ENCODE data around the gene SEC61B. TPM values are rescaled to one million over a fixed set of nuclear protein-coding genes. Genes with fewer than 3 reads are reported as not detected.

Gene SEC61B
- total and polyA plus RNA-seq, 2 donors (not counting 3 experiments of a cell fraction or from before 2014, with no cell fraction given): 242 to 594 TPM

GRCh38 chr9:99197987-99198386, 24.1 kb upstream of the SEC61B start:
- FAIRE-seq (no peak), DNase-seq (ENCODE audit: low read depth, low spot score) (no peak)
- H2AFZ ChIP-seq (ENCODE audit: low read depth, low read length): no peak overlapping the region
- H3K9me3 ChIP-seq (replicated peaks; ENCODE audit: control insufficient read depth, insufficient read depth, low read length): no peaks in the 10 kb centered on the region
- H4K20me1 ChIP-seq (replicated peaks; ENCODE audit: control insufficient read depth, extremely low read depth, insufficient read depth, low read length): no peaks in the 10 kb centered on the region
- no peak overlapping the region for H3K27ac ChIP-seq (ENCODE audit: insufficient read depth, low read depth, low read length)
- no peak overlapping the region for H3K4me2 ChIP-seq (ENCODE audit: insufficient read depth, low read length)
- no peaks in the 10 kb centered on the region for H3K4me1 ChIP-seq (ENCODE audit: control insufficient read depth, extremely low read depth, insufficient read depth, low read length)
- H3K27me3 ChIP-seq (ENCODE audit: control insufficient read depth in 2 of 2, insufficient read depth in 2 of 2, low read length in 2 of 2): peaks cover 0 to 13% of the 10 kb centered on the region in 2 experiments
- H3K9ac ChIP-seq (replicated peaks; ENCODE audit: extremely low read depth, insufficient read depth, low read length): no peak overlapping the region
- no TSS peak for BruUV-seq (replicated peaks)
- no peak for TF ChIP-seq FOS (IDR thresholded peaks at IDR 0.05; ENCODE audit: borderline replicate concordance, insufficient read depth, low read length)
- no peak for TF ChIP-seq JUN (IDR thresholded peaks at IDR 0.05; ENCODE audit: borderline replicate concordance, insufficient read depth, insufficient read length, low read depth)
- no peaks in the 10 kb centered on the region for H3K79me2 ChIP-seq (ENCODE audit: control insufficient read depth, insufficient read depth, low read length)
- intact Hi-C loops (cut with micrococcal nuclease): no loop called here
- dilution Hi-C loops (cut with MboI; ENCODE audit: extremely low pct_ligation_motif_present, low sequenced_read_pairs): no loop called here
- ChIA-PET CTCF (interaction anchor here (1.0 to 5.1 kb wide), 4 partner anchors 7 to 1127 kb away, joined by 3 to 20 read pairs (median 4); no protein-coding TSS in a partner anchor), POLR2A (interaction anchor here (1.0 kb wide), 1 partner anchor 24 kb away, joined by 5 read pairs; the partner anchor contains the start of genes ALG2 and SEC61B)
- no peaks in the 10 kb centered on the region for H3K9me1 ChIP-seq (replicated peaks; ENCODE audit: control insufficient read depth, extremely low read depth, insufficient read depth, low read length)
- H3K4me3 ChIP-seq (replicated peaks in 1 of 3; ENCODE audit: insufficient read depth in 1 of 3, low read depth in 1 of 3, low read length in 3 of 3): no peak overlapping the region
- H3K36me3 ChIP-seq (ENCODE audit: control insufficient read depth in 2 of 2, extremely low read depth in 1 of 2, insufficient read depth in 2 of 2, low read length in 2 of 2): no peaks in the 10 kb centered on the region

- Histone ChIP-seq H3K9me1 (replicated peaks; ENCODE audit: control insufficient read depth, extremely low read depth, insufficient read depth, low read length) (no peaks in the 10 kb centered on the region), H3K4me1 (ENCODE audit: control insufficient read depth, extremely low read depth, insufficient read depth, low read length) (no peaks in the 10 kb centered on the region), H3K27me3 (ENCODE audit: control insufficient read depth in 2 of 2, insufficient read depth in 2 of 2, low read length in 2 of 2) (peaks cover 0 to 6% of the 10 kb centered on the region in 2 experiments), H3K4me3 (replicated peaks in 1 of 3; ENCODE audit: insufficient read depth in 1 of 3, low read depth in 1 of 3, low read length in 3 of 3) (no peak overlapping the region), H3K9ac (replicated peaks; ENCODE audit: extremely low read depth, insufficient read depth, low read length) (no peak overlapping the region), H3K36me3 (ENCODE audit: control insufficient read depth in 2 of 2, extremely low read depth in 1 of 2, insufficient read depth in 2 of 2, low read length in 2 of 2) (no peaks in the 10 kb centered on the region), H3K79me2 (ENCODE audit: control insufficient read depth, insufficient read depth, low read length) (no peaks in the 10 kb centered on the region), H4K20me1 (replicated peaks; ENCODE audit: control insufficient read depth, extremely low read depth, insufficient read depth, low read length) (no peaks in the 10 kb centered on the region), H3K27ac (ENCODE audit: insufficient read depth, low read depth, low read length) (no peak overlapping the region), H2AFZ (ENCODE audit: low read depth, low read length) (no peak overlapping the region), H3K4me2 (ENCODE audit: insufficient read depth, low read length) (no peak overlapping the region), H3K9me3 (replicated peaks; ENCODE audit: control insufficient read depth, insufficient read depth, low read length) (no peaks in the 10 kb centered on the region)
- TF ChIP-seq JUN (IDR thresholded peaks at IDR 0.05; ENCODE audit: borderline replicate concordance, insufficient read depth, insufficient read length, low read depth) (no peak), POLR2A (IDR thresholded peaks at IDR 0.05; ENCODE audit: low read depth, low read length) (no peak), EZH2 (IDR thresholded peaks at IDR 0.05; ENCODE audit: borderline replicate concordance, low read depth, low read length, severe bottlenecking) (no peak)
- TF ChIP-seq, protein P1, sequence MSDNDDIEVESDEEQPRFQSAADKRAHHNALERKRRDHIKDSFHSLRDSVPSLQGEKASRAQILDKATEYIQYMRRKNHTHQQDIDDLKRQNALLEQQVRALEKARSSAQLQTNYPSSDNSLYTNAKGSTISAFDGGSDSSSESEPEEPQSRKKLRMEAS (IDR thresholded peaks at IDR 0.05; ENCODE audit: insufficient read depth, insufficient read length): no peak
- dilution Hi-C loops (cut with MboI; ENCODE audit: extremely low pct_ligation_motif_present, low sequenced_read_pairs) (no loop called here), intact Hi-C loops (cut with micrococcal nuclease) (no loop called here)
- POLR2A ChIA-PET: no interaction called here
- CTCF ChIA-PET: interaction anchor here (1.8 kb wide), 1 partner anchor 11 kb away, joined by 4 read pairs; no protein-coding TSS in a partner anchor
- no TSS peak for BruUV-seq (replicated peaks)
- FAIRE-seq (no peak), DNase-seq (ENCODE audit: low read depth, low spot score) (no peak)
Measured at GRCh38 chr9:99199938-99200539, 22.0 kb upstream of the SEC61B start.

Measured in endothelial cell of umbilical vein (primary cell).